Stimulated activated CD4-positive, alpha-beta T cell treated with anti-CD3 and anti-CD28 coated beads, TNF-alpha, amount 100 ng/mL, for 24 hours (primary cell): ENCODE measurements around the gene CFL1.
A peak's percentile ranks its signal among the peaks of the same experiment; 100 is the strongest.

ENCODE experiments used
- DNase-seq, 3 experiments: peaks; one replicate each; pipeline ENCODE4 v3.0.0-alpha.2; 2020; ENCODE audit warnings: low read depth in 3 of 3

CFL1 gene

DNA sequence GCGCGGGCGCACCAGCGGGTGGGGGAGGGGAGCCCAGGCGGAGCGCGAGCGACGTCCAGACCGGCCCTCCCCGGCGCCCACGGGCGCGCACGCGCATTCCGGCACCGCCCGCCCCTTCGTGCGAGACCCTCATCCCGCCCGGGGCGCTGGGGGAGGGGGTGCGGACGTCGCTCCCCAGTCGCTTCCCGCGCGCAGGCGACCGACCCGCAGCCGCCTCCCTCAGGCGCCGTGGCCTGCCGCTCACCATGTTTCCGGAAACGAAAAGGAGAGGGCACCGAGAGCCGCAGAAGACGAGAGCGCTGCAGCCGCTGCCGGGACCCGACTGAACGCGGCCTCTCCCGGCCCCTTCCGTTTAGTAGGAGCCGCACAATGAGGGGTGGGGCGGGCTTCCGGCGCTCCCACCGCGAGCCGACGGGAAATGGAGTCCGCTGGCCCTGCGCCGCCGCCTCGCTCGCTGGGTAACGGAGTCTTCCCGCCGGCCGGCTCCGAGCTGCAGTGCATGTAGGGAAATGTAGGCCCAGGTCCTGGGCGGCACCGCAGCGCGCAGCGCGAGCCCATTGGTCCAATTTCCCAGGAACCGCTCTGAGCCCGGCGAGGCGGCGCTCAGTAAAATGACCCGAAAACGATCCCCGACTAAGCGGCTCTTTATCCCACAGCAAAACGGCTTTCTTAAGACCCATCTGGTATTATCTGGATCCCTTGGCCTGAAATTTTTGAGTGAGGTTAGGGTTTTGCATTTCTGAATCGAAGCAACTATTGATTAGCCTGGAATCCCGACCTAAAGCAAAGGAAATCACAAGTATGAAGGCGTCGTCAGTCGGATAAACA, at the start of gene CFL1:
TSS of gene CFL1 (minus strand) at position 328 of the 828 bp plus-strand sequence. CDS start at position 247, 81 bp downstream.
- DNase-seq = peak; percentile 91 to 98 (median 94)

DNA sequence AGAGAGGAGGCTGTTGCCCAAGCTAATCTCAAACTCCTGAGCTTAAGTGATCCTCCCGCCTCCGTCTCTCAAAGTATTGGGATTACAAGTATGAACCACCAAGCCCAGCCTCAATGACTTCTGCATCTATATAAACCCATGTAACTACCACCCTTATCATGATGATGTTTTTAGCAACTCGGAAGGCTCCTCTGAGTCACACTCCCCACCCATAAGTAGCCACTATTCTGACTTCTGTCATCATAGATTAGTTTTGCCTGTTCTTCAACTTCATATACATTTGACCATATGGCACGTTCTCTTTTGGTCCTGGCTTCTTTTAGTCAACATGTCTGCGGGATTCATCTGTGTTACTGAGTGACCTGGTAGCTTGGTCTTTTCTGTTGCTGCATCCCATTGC, 48.6 kb upstream of the CFL1 start:
- DNase-seq = no peak

DNA sequence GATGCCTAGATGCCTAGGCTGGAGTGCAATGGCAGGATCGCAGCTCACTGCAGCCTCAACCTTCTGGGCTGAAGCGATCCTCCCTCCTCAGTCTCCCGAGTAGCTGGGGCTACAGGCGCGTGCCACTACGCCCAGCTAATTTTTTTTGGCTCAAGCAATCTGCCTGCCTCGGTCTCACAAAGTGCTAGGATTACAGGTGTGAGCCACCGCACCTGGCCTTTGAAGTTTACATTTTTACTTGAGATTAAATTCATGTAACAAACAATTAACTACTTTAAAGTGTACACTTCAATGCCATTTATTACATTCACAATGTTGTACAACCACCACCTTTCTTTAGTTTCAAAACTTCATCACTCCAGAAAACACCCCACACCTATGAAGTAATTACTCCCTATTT, 45.7 kb upstream of the CFL1 start:
- no peak for DNase-seq

DNA sequence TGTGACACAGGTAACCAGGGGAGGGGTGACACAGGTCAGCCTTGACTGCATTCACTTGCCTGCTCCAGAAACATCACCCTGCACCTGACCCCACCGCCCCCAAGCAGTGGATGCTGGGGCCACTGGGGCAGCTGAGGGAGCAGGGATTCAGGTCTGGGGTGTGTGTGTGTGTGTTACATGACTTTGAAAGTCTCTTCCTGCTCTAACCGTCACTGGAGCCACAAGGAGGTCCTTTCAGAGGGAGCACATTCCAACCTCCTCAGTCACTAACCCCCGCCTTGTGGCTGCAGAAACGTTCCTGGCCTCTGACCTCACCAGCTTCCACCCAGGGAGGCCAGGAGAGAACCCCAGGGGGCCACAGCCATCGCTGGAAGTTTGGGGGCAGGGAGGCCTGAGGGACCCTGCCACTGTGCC, 45.1 kb upstream of the CFL1 start:
- DNase-seq = no peak

DNA sequence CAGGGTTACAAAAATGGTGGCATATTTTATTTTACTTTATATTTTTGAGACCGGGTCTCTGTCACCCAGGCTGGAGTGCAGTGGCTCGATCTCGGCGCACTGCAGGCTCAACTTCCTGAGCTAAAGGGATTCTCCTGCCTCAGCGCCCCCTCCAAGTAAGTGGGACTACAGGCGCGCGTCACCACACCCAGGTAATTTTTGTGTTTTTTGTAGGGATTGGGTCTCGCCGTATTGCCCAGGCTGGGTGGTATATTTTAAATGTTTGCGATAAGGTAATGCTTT, 42.9 kb upstream of the CFL1 start:
- no peak for DNase-seq

DNA sequence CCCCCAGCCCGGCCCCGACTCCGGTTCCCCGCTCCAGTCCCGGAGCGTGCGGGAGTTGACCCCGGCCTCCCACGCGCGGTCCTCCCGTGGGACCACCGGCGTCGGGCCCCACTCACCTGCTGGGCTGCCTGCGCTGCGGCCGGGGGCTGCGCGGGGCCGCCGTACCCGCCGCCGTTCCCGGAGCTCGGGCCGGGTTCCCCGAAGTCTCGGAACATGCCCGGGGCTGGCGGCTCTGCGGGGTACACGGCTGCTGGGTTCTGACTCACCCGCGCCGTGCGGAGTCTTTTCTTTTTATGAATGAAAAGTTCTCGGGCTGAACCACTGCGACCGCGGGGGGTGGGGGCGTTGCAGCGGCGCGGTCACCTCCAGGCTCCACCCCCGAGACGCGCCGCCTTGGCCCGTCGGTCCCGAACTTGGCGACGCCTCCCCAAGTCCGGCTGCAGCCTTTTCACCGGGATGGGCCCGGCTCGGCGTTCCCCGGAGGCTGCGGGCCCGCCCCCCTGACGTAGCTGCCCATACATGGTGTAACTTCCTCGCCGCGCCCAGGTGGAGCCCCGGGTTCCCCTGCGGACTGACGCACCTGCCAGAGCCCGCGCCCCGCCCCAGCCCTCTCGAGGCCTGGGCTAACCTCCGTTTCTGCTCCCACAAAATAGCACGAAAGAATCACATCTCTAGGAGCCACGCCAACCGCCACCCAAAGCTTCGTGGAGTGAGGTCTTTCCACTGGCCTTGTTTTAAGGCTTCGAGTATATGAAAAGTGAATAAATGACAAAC, 42.3 kb upstream of the CFL1 start, which contains the start of gene FOSL1:
TSS of gene FOSL1 (minus strand) at position 264 of the 774 bp plus-strand sequence. CDS start at position 215, 49 bp downstream.
- DNase-seq = peak; percentile 87 to 97 (median 90)

DNA sequence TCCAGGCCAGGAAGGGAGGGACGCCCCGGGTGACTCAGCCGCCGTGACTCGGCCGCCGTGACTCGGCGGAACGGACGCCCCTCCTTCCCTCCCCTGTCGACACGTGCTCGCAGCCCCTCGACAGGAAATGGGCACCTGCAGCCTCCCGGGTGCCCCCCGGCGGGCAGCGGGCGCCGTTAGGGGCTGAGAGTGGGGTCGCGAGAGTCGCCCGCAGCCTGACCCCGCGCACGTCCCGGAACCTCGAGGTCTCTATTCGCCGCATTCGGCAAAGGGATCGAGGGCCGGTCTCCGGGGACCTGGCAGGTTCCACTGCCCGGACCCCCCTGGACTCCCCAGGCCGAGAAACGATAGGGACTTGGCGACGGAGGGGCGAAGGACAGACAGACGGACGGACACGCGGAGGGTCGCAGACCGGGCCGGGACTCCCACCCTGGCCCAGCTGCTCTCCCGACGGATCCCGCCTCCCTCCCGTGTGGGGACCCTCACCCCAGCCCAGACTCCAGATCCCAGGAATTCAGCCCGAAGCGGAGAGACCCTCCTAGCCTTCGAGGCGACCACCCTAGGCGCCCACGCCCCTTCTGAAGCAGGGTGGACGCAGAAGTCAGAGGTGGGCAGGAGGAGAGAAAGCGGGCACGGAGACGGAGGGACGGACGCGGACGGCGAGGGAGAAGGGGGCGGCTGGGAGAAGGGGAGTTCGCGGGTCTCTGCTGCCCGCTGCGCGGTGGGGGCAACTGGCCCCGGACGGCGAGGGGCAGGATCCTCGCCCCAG, 41.6 kb upstream of the CFL1 start:
- peak; percentile 42 to 81 (median 57) for DNase-seq

DNA sequence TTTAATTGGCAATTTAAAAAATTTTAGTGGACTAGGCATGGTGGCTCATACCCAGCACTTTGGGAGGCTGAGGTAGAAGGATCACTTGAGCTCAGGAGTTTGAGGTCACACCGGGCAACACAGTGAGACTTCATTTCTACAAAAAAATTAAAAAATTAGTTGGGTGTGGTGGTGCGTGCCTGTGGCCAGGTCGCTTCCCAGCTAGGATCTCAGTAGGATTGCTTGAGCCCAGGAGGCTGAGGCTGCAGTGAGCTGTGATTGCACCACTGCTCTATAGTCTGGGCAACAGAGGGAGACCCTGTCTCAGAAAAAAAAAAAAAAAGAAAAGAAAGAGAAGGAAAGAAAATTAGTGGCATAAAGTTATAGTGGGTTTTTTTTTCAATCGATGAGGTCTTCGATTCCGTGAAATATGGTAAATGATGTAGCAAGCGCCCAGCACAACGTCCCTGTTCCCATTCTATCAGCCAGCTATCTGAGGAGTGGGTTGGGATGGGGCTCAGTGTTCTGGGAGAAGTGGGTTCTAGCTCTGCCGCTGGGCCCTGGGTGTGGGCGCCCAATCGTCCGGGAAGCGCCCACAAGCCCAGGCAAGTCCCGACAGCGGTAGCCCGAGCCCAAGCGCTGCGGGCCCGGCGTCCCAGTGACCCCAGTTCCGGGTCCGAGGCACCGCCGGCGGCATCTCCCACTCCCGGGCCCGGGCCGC, 40.8 kb upstream of the CFL1 start:
- DNase-seq = no peak

DNA sequence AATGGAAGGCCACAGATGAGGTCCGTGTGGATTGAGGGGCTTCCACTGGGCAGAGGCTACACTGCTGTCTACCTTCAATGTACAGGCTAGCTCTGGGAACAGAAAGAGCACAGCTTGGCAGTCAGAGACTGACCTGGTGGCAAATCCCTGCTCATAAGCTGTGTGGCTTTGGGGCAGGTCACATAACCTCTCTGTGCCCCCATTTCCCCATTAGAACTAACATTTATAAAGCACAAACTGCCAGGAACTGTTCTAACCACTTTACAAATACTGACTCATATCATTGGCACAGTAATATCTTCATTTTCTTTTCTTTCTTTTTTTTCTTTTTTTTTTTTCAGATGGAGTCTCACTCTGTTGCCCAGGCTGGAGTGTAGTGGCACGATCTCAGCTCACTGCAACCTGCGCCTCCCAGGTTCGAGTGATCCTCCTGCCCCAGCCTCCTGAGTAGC, 39.1 kb upstream of the CFL1 start:
- DNase-seq = no peak

DNA sequence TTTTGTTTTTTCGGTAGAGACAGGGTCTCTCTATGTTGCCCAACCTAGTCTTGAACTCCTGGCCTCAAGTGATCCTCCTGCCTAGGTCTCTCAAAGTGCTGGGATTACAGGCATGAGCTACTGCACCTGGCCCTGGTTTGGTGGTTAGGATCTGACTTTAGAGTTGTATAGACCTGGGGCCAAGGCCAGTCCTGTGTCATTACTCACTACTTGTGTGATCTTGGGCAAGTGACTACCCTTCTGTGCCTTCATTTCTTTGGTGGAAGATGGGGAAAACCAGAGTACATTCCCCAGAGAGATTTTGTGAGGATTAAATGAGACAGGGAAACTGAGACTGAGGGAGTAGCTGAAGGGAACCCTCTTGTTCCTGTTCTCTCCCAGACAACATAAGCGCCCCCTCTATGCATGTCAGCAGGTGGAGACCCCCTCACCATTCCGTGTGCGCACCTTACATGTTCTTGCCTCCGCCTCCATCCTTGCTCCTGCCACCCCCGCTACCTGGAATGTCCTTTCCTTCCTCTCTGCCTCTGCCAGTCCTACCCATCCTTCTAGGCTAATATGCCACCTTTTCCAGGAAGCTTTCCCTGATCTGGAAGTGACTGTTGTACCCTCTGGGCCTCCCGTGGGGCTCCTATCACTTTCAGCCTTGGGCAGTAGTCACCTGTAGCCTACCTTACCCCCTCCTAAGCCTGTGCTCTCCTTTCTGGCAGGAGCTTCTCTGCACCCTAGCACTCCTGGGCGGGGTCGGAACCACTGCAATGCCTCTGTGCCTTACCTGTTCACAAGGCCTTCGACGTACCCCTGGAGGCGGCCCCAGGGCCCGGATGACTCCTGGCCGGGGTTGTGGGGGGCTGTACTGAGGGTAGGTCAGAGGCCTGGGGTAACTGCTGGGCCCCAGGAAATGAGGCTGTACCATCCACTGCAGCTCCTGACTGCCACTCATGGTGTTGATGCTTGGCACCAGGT, 38.3 kb upstream of the CFL1 start:
- no peak for DNase-seq

DNA sequence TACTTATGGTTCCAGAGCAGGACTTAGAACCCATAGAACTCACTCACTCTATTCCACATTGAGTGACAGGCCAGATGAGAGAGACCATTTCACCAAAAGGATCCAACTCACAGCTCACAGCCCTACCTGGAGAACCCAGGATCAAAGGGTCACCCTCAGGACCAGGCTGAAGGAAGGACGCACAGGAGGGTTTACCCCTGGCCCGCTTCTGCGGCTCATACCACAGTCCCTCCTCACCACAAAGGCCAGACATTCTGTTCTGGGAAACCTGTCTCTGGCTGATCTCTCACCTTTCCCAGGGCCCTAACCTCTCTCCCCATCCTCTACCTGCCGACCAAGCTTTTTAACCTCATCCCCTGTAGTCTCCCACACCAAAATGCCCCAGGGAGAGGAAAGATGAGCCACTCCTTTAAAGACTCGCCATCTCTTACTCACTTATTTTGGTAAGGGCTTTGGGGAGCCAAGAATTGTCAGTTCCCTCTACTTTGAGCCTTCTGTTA, 37.6 kb upstream of the CFL1 start:
- no peak for DNase-seq

DNA sequence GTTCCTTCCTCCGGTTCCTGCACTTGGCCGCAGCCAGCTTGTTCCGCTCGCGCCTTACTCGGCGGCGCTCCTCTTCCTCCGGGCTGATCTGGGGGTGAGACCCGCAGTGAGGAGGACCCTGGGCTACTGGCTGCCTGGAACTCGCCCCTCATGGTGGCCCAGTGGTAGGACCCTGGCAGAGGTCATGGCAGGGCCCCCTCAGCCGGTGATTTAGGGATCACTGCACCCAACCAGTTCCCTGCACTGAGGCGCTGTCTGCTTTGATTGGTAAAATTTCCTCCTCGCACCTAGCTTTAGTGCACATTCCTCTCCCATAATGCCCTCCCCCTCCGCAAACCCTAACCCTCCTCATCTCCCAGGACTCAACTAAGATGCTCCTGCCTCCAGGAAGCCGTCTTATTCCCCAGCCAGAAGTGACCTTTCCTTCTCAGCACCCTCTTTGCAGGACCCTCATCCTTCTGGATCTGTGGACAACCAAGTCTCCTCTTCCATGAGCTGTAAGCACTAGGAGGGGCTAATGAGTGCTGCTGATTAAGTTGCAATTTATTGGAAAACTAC, 36.1 kb upstream of the CFL1 start:
- DNase-seq = no peak

DNA sequence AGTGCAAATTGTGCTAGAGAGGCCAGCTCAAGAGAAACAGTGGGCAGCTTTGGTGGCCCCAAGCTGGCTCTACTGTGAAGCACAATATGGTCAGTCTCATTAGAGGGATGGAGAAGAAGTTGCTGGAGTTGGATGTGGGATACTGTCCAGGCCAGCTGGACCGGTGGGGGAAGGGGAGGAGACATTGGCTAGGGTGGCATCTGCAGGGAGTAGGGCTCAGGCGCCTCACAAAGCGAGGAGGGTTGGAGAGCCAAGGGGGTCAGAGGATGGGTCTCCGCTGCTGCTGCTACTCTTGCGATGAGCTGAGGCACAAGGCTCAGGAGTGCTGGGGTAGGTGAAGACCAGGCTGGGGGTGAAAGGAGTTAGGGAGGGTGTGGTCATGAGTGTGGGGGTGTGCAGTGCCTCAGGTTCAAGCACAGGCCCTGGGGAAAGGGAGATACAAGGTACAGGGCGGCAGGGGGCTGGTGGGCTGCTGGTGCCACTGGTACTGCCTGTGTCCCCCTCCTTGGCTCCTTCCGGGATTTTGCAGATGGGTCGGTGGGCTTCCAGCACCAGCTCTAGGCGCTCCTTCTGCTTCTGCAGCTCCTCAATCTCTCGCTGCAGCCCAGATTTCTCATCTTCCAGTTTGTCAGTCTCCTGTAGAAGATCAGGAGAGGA, 34.8 kb upstream of the CFL1 start:
- no peak for DNase-seq

DNA sequence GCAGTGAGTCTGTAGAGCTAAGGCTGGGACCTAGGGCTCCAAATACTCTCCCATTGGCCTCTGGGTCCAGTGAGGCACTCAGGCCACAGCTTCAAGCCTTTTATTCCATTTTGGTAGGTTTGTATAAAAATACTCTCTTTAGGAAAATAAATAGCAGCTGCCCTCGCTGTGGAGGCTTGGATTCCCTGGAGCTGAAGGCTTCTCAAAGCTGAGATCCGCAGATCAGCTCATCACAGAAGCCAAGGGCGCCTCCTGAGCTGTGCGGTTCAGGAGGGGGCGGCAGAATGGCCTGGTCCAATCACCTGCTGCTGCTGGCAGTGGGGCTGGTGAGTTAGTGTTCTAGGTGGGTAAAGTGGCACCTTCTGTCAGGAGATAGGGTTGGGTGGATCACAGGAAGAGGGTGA, 34.2 kb upstream of the CFL1 start:
- DNase-seq = peak in 1 of 3 experiments; percentile 45

DNA sequence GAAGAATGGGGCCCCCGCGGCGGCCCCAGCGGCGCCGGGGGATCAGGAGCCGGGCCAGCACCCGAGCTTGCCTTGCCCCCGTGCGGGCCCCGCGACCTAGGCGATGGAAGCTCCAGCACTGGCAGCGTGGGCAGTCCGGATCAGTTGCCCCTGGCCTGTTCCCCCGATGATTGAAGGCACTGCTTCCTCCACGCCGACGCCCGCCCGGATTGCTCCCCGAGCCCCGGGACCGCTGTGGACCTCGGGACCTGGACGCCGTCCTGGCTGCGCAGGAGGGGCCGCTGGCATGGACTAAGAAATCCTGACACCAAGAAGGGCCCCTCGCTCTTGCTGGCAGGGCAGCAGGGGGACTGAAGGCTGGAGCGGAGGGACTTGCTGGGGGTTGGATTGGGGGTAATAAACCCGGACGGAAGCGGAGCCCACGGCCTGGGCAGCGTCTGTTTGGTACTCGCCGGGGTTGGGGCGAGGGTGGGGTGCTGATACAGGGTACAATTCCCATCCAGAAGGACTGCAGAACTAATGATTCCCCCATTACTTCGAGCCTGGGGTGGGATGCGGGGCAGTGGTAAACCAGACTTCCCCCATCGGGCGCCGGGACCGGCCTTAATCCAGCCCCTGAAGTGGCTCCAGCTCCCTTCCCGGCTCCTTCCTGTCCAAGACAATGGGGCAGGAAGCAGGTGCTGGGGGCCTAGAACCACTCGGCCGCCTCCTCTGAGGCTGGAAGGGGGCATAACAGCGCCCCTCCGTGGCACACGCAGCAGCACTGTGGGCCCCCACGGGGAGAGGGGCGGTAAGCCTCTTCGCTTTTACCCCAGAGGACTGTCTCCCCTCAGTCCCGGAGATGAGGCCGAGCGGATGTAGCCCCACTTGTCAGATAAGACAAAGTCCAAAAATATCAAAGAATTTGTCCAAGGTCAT, 33.5 kb upstream of the CFL1 start:
- peak in 1 of 3 experiments; percentile 48 for DNase-seq

DNA sequence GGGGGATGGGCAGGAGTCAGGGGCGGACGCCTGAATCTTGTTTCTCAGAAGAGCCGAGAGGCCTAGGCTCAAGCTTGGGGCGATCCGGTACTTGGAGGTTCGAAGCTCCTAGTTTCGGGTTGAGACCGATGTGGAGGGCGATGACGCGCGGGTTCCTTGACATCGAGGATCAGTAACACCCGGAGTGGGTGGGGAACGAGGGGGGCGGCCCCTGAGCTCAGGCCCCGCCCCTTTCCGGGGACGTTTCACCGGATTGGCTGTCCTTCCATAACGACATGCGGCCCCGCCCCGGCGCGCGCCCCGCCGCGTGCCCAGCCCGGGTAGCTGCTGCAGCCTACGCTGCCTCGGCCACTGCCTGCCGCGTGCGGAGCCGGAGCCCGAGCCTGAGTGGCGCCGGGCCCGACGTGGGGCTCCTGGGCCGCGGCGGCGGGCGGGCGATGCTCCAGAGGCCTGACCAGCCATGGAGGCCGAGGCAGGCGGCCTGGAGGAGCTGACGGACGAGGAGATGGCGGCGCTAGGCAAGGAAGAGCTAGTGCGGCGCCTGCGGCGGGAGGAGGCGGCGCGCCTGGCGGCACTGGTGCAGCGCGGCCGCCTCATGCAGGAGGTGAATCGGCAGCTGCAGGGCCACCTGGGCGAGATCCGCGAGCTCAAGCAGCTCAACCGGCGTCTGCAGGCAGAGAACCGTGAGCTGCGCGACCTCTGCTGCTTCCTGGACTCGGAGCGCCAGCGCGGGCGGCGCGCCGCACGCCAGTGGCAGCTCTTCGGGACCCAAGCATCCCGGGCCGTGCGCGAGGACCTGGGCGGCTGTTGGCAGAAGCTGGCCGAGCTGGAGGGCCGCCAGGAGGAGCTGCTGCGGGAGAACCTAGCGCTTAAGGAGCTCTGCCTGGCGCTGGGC, 32.6 kb upstream of the CFL1 start, which contains the start of gene CCDC85B:
TSS of gene CCDC85B (plus strand) at position 350 of the 895 bp plus-strand sequence. CDS start at position 461, 111 bp downstream.
- peak; percentile 93 to 99 (median 98) for DNase-seq
